Stimulated activated CD4-positive, alpha-beta T cell treated with anti-CD3 and anti-CD28 coated beads, Interleukin-2, amount 100 ng/mL, for 24 hours (primary cell): Measurements from ENCODE around the gene RPS19BP1.

Source experiments
- DNase-seq, 2 donors: peaks; one replicate each; pipeline ENCODE4 v3.0.0-alpha.2; 2020

Gene RPS19BP1

DNA sequence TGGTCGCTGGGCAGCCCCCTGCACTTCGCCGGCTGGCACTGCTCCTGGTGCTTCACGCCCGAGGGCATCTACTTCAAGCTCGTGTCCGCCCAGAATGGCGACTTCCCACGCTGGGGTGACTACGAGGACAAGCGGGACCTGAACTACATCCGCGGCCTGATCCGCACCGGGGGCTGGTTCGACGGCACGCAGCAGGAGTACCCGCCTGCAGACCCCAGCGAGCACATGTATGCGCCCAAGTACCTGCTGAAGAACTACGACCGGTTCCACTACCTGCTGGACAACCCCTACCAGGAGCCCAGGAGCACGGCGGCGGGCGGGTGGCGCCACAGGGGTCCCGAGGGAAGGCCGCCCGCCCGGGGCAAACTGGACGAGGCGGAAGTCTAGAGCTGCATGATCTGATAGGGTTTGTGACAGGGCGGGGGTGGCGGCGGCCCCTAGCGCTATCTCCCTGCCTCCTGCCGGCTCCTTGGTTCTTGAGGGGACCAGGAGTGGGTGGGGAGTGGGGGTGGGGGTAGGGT, 43.9 kb downstream of the RPS19BP1 start:
- no peak for DNase-seq

DNA sequence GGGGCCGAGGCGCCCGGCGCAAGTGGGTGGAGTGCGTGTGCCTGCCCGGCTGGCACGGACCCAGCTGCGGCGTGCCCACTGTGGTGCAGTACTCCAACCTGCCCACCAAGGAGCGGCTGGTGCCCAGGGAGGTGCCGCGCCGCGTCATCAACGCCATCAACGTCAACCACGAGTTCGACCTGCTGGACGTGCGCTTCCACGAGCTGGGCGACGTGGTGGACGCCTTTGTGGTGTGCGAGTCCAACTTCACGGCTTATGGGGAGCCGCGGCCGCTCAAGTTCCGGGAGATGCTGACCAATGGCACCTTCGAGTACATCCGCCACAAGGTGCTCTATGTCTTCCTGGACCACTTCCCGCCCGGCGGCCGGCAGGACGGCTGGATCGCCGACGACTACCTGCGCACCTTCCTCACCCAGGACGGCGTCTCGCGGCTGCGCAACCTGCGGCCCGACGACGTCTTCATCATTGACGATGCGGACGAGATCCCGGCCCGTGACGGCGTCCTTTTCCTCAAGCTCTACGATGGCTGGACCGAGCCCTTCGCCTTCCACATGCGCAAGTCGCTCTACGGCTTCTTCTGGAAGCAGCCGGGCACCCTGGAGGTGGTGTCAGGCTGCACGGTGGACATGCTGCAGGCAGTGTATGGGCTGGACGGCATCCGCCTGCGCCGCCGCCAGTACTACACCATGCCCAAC, 44.6 kb downstream of the RPS19BP1 start:
- DNase-seq = no peak

DNA sequence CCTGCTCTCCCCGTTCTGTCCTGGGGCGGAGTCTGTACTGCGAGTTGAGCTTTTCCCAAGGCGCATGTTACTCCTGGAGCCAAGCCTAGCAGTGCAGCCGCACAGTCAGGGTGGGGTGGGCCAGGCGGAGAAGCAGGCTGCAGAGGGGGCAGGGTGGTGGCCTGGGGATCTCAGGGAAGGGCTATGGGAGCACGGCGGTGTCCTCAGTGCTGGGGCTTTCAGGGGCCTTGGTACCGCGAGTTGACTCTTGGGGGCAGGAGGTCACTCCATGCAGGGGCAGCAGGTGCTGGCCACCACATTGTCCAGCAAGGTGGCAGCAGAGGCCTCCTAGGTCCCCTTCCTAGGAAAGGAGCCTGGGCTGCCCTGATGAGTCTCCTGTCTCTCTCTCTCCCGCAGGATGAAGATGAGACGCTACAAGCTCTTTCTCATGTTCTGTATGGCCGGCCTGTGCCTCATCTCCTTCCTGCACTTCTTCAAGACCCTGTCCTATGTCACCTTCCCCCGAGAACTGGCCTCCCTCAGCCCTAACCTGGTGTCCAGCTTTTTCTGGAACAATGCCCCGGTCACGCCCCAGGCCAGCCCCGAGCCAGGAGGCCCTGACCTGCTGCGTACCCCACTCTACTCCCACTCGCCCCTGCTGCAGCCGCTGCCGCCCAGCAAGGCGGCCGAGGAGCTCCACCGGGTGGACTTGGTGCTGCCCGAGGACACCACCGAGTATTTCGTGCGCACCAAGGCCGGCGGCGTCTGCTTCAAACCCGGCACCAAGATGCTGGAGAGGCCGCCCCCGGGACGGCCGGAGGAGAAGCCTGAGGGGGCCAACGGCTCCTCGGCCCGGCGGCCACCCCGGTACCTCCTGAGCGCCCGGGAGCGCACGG, 45.4 kb downstream of the RPS19BP1 start:
- DNase-seq = no peak

DNA sequence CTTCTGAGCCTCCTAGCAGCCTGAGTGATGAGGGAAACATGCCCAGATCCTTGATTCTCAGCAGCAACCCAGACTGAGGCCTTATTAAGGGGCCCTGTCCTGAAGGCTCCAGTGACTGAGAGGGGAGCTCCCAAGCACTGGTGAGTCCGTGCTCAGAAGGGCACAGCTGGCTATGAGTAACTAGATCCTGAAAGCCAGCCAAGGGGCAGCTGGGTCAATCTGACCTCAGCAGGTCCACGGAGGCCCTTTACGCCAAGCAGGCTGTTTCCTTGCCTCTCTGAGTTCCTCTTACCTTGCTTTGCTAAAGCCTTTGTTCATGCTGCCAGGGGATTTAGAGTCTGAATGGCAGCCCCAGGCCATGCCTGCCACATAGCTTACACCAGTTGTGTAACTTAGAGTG, 49.8 kb downstream of the RPS19BP1 start:
- no peak for DNase-seq

DNA sequence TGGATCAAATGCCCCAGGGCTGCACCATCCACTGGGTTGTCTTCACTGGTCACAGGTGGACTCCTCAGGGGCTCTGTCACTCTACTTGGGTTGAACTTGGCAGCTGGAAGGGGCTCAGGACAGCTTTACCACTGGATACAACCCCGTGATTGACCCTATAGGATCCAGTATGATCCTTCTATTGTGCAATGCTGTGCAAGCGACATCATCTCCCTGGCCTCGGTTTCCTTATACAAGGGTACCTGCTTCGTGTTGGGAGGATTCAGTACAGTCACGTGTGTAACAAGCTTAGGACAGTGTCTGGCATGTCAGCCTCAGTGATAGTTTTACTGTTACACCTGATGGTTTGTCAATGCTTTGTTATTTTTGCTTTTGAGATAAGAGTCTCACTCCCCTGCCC, 51.0 kb downstream of the RPS19BP1 start:
- DNase-seq = no peak

DNA sequence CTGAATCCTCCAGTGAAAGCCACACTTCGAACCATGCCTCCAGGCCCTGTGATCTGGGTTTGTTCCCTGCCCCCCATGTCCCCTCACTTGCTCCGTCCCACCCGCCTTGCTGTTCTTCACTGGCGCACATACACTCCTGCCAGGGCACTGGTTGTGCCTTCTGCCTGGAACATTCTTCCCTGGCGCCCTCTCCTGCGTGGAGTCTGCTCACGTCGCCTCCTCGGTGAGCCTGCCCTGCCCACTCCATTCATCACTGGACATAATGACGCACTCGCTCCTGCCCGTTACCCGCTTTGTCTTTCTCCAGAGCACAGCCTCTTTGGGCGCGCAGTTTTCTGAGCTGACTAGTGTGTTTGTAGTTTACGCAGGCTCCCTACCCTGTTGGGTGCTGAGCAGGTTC, 51.5 kb downstream of the RPS19BP1 start:
- DNase-seq = no peak

DNA sequence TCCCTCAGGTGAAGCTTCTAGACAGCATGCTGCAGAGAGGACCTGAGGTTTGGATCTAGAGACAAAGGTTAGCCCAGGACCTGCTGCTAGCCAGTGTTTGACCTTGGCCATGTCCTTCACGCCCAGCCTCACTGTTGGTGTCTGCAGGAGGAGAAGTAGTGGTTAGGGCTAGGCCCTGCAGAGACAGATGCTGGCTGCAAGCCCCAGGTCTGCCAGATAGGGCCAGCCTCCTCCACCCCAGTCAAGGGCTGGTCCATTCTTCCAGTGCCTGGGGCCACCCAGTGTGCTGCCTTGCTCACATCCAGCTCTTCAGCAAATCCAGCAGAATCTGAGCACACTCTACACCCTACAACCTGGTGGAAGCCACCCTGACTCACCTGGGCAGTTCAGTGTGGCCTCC, 52.0 kb downstream of the RPS19BP1 start:
- no peak for DNase-seq

DNA sequence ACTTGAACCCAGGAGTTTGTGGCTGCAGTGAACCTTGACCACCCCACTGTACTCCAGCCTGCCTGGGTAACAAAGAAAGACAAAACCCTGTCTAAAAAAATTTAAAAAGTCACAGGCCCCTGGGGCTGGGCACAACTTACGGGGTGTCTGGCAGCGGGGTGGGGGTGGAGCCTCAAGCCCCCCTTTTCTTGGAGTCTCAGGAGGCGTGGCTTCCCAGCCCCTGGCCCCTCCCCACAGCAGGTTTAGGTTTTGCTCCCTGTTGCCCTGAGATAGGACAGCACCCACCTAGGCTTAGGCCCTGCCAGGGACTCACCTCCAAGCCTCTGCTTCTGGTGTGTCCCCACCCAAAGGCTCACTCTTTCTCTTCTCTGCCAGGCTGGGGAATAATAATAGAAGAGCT, 53.3 kb downstream of the RPS19BP1 start:
- DNase-seq = no peak
